ENCODE measurements around the gene PPT2.

The PPT2 gene, protein sequence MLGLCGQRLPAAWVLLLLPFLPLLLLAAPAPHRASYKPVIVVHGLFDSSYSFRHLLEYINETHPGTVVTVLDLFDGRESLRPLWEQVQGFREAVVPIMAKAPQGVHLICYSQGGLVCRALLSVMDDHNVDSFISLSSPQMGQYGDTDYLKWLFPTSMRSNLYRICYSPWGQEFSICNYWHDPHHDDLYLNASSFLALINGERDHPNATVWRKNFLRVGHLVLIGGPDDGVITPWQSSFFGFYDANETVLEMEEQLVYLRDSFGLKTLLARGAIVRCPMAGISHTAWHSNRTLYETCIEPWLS

DNA sequence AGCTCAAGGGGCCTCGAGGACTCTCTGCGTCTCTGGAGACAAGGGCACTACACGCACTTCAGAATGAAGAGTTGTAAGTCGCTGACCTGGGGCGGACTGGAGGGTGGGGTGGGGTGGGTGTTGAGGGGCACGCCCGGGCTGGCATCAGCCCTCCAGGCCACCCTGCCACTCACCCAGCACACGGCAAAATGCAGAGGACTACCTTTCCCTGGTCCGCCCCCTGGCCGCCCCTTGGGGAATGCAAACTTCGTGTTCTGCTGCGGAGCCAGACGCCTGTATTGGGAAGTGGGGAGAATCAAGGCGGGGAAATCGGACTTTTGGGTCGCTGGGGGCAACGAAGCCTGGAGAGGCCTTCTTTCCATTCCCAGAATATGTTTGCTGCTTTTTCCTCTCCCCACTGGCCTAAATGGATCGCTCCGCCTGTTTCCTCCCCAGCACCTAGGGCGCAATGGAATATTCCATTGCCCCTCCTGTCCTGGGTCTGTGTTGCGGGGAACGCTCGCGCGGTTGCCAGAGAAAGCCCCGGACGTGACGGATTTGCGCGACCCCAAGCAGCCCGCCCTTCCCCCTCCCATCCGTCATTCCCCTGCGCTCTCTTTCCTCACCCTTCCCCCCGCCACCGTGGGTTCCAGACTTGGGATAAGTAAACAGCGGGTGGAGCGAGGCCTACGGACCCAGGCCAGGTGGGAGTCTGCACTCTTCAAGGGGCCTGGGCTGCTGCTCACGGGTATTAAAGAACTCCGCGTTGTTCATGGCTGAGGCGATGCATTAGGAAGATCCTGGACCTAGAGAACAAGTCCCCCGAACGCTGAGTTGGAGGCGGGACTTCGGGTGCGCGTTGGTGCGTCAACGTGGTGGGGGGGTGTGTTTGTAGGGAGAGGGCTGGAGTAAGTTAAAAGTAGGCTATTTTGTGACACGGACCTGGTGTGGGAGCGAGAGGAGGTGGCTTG, at the start of gene PPT2:
Gene PPT2 (plus strand): TSS at position 578 of the 950 bp plus-strand sequence. CDS start 454 bp downstream, outside the sequence.
- peak; percentile 94 for DNase-seq

DNA sequence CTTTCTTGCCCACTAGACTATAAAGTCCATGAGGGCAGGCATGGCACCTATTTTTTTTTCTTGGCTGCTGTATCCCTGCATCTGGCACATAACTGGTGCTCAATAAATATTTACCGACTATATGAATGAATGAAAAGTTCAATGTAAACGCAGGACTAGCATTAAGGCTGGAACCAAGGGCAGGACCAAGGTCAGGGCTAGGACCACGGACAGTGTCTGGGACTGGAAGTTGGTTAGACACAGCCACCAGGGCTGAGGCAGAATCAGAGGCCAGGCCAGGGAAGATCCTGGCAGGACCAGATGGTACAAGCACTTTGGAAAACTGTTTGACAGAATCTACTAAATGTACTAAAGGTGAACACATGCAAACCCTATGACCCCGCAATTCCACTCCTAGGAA, 48.5 kb upstream of the PPT2 start:
- DNase-seq: no peak

DNA sequence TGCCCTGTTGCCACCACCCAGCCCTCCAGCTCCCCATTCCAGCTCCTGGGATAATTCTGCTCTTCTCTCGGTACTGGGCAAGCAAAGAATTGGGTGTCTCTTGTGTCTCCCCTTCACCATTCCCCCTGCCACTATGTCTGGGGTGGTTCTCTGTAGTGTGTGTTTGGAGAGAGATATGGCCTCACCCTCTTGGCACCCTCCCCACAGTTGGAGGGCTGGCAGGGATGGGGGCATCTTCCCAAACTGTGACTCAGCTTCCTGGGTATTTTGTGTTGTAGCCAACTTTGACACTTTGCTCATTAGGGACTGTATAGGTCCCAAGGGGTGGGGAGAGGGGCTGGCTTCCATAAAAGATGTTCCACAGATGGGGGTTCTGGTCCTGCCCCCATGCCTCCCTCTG, 46.5 kb upstream of the PPT2 start:
- no peak for DNase-seq

DNA sequence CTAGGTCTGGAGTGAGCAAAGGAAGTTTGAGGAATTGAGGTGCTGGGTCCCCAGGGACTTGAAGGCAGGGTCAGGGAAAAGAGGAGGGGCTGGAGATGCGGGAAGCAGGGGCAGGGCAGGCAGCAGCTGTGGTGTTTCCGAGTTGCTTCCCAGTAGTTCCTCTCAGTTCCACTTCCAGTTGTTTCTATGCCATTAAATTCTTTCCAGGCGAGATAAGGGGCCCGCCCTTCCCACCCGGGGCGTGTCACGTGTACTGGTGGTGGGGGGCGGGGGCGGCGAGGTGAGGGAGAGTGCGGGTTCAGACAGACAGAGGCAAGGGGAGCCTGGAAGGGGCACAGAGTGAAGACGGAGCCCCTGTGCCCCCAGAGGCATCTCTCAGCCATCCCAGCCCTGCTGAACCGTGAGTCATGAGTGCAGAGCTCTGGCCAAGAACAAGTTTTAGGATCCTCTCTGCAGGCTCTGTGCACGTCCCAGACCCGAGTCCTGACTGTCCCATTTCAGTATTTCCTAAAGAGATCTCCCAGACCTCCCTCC, 45.8 kb upstream of the PPT2 start:
- DNase-seq: no peak

DNA sequence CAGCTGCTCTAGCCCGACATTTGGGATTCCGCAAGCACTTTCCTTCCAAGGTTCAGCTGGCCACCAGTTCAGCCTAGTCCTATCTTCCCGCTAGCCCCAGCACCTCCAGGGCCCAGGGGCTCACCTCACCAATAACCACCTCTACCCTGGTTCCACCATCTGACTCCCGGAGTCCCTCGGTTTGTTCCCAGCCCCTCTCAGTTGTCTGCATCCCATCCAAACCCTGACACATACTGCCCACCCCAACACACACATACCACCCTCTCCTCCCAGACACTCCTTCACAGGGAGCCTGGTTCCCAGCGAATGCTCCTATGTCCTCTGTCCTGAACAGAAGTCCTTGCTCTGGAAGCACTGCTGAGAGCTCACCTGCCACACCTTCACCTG, 45.2 kb upstream of the PPT2 start:
- DNase-seq: no peak

DNA sequence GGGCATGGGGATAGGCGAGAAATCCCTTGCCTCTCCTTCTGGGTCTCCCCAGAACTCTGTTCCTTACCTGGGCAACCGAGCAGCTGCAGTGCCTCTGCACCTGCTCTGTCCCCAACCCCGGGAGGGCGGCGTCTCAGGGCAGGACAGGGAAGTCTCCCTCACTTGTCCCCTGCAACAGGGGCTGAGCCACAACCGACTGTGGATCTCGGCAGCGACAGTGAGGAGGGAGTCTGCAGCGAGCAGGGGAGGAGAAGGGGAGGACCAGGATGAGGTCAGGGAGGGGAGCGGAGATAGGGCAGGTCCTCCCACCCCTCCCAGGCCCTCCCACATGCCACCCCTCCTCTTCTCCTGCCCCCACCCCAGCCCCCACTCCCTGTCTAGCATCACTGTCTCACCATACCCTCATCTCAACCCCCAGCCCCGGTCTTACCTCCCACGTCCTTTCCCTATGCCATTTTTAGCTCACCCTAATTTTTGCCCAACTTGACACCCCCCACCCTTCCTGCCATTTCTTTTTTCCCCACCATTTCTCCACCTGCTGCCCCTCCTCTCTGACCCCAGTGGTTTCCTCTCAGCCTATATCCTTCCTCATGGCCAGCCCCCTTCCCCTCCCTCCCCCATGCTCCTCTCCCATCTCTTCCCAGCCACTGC, 44.7 kb upstream of the PPT2 start, which contains the start of gene TNXB:
Gene TNXB (minus strand): TSS at position 225 of the 651 bp plus-strand sequence. CDS start 11,140 bp downstream, outside the sequence.
- no peak for DNase-seq

DNA sequence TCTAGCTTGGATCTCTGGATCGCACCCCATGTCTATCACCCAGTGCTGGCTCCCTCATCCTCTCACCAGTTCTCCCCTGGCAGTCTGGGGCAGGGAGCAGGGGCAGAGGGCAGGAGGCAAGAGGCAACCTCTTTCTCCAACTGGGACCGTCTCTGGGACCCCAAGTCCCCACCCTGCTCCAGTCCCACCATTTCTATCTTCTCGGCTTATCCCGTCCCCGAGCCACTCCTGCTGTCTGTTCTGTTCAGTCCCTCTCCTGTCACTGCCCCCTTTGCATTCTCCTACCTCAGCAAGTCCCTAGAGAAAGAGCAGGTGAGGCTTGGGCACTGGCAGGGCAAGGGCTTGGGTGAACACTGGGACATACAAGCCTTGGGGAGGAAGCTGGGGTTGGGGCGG, 44.2 kb upstream of the PPT2 start:
- no peak for DNase-seq

DNA sequence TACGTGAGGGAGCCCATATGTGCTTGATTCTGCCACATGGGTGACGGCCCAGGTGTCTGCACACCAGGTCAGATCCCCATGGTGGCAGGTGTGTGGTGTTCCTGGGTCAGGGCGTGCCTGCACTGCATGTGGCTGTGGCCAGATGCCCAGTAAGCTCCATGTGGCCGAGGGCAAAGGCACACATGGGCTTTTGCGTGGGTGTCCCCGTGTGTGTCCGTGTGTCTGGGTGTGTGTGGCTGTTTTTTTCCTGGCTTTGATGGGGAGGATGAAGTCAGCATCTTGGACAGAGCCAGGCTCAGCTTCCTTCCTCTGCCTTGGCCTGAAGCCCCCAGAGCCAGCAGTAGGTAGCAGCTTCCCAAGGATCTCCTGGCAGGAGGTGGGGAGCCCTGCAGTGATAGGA, 43.3 kb upstream of the PPT2 start:
- no peak for DNase-seq

DNA sequence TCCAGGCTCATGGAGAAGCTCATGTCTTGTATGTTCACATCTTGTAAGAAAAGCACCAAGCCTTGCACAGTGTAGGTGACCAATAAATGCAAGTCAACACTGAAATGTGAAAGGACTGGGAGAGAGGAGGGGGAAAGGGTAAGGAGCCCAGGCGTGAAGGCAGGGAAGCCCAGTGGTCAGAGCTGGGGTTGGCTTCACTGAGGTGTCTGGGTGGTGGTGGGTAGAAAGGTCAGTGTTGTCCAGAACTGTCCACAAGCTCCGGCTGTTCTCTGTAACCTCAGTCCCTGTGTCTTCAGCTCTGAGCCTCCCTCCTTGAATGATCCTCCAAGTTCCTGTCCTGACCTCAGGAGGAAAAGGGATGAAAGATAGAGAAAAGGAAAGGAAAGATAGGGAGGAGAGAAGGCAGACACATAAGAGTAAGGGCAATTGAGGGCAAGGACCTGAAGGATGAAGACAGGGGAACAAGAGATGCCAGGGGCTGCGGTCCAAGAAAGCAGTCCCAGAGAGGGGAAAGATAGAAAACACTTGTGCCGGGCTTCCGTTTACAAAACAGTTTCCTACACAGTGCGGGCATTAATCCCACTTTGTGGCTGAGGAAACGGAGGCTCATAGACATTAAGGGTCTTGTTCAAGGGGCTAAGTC, 42.4 kb upstream of the PPT2 start:
- DNase-seq: no peak

DNA sequence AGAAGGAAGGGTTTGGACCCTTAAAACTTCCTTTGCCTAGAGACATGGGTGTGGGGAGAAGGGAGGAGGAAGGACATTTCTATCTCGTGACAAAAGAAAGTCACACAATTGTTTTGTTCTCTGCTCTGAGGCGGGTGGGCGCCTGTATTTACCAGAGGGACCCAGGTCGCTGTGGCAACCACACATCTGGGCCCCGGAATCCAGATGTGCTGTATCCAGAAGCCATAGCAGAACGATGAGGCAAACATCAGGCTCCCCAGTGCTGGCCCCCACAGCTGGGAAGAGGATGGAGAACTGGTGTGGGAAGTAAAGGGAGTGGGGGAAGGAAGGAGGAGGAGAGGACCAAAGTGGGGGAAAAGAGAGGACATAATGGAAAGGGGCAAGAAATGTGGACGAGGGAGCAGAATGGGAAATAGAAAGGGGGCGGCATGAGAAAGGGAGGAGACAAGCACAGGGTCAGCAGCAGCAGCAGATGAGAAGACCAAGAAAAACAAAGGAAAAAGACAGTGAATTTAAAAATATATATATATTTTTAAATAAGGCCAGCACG, 41.4 kb upstream of the PPT2 start:
- DNase-seq: no peak

DNA sequence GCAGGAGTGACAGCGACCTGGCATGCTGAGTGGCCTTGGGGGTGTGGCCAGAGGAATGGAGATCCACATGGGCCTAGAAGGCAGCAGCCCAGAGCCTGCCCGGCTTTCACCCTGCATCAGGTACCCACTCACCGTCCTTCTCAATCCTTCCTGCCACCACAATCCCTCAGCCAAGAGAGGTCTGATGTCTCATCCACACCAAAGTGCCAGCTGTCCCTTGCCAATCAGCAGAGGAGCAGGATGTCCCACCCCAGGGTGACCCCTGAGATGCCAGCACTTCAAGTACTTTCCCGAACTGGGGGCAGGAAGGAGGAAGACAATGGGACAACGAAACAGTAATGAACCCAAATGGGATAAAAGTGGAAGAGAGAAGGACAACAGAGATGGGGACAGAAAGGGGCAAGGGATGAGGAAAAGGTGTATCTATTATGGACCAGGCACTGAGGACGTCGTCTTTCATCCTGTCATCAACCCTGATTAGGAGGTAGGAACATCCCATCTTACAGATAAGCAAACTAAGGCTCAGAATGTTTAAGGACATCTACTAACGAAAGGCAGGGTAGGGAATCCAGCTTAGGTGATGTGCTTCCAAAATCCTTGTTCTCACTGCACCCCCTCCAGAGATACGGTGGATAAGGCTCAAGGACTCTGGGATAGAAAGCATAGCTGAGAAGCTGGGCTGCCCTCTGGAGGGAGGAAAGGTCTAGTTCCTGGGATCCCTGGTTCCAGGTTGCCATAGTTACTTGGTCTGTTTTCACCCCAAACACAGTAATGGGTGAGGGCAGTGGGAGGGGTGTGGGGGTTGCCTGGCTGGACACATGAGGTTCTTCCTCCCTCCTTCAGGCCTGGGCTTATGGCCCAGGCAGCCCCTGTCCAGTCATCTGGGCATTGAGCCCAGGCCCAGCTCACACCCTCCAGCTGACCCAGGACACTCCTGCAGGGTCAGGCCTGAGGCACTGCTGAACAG, 40.3 kb upstream of the PPT2 start:
- peak; percentile 81 for DNase-seq

DNA sequence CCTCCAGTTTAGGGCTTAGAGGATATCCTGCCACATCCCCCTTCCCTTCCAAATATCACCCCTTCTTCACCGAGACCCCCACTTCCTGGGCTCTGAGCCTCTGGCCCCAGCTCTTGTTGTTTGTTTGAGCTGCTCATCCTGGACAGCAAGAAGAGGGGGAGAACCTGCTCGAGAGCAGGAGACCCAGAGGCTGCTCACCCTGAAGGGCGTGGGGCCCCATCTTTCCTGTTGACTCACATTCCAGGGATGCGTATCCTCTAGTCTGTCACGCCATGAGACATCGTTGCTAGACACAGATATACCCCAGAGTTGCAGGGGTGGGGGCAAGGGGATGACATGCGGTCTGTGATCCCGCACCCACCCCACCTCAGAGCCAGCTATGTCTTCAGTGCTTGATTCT, 39.1 kb upstream of the PPT2 start:
- DNase-seq: peak; percentile 69

DNA sequence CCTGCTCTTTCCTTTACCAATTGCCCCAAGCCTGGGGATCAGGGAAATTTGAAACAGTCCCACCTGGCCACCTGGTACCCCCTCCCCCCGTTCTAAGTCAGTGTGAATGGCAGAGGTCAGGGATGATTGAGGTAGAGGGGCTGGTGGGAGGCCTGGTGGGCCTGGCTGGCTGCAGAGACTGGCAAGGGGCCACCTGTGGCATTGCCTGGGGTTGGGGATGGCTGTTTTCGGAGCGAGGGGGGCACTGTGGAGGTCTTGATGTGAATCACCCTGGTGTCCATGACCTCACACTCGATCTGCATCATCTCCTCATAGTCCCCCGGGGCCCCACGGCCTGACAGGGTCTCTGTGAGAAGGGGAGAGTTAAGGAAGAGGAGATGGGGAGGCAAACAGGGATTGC, 38.3 kb upstream of the PPT2 start:
- DNase-seq: no peak

DNA sequence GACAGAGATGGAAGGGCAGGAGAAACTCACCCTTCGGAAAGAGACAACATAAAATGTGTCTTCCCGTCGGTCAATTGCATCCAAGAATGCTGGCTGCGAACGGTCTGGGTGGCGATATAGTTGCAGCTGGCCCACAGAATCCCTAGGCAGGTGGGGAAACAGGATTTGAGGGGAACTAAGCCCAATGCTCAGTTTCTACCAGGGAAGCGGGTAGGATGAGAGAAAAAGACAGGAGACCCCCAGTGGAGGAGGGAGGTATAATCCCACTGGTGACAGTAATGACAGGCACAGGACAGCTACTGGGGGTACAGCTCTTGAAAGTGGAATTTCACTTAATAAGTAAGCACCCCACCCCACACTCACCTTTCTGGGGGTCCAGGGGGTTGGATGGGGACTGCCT, 37.3 kb upstream of the PPT2 start:
- no peak for DNase-seq

DNA sequence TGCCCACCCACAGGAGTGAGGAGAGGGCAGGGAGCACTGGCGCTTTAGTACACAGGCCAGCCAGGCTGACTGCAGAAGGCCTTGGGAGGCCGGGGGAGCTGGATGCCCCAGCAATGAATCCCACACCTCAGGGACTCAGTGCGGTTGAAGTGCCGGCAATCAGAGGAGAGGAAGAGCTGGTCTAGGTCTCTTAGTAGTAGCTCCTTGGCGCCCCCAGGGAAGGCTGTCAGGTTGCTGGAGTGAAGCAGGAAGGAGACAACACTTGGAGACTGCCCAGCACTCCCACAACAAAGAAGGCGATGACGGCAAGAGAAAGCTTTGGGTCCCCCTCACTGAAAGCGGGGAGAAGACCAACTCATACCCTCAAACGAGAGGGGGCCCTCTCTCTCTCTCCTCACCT, 36.5 kb upstream of the PPT2 start:
- DNase-seq: no peak

DNA sequence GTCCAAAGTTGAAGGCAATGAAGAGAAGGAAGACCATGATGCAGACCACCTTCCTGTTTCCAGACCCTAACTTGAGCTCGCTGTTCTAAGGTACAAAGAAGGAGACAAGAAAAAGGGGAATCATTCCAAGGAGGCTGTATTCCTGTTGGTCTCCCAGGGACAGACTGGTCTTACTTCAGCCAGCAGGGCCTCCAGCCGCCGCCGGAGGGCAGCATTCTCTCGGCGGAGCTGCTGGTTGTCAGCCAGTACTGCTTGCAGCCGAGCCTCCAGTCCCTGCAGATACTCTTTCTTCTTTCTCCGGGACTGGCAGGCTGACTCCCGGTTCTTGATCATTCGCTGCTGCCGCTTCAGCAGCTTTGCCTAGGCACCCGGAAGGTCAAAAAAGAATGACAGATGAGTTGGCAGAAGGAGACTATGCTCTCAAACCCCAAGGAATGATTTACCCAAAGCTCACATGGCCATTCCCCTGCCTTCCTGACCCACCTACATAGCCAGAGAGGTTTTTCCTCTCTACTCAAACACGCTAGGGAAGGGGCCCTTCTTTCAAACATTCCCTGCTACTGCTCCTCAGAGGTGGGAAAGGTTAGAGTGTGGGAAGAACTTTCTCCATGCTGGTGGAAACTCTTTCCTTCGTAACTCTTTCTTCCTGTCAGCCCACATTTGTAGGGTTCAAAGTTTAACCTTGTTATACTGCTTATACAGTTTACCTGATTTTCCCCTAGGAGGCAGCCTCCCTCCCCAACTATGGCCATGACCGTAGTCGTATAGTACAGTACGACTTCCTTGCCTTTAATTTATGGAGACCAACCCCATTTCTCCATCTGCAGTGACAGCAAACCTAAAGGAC, 34.9 kb upstream of the PPT2 start:
- peak; percentile 79 for DNase-seq

DNA sequence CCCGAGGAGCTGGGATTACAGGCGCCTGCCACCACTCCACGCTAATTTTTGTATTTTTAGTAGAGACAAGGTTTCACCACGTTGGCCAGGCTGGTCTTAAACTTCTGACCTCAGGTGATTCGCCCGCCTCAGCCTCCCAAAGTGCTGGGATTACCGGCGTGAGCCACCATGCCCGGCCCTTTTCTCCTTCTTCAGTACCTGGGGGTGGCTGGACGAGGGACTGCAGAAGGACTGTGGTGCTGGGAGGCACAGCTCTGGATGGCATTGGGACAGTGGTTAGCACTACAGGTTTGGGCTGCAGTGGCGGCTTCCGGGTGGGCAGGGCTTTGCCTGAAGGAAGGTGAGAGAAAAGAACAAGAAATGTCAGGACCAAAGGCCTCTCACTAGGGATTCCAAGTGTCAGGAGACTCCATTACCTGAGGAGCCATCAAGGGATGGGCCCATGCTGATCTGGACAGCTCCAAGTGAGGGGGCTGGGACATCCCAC, 33.3 kb upstream of the PPT2 start:
- DNase-seq: no peak

DNA sequence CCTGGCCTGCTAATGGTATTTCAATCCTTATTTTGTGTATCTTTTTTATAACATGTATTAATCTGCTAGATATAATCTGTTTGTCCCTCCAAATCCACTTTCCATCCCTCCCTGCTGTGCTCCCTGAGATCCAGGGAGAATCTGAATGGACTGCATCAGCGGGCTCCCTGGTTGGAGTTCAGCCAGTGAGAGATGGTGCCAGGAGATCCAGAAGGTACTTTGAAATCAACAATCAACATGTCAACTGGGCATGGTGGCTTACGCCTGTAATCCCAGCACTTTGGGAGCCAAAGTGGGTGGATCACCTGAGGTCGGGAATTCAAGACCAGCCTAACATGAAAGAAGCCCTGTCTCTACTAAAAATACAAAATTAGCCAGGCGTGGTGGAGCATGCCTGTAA, 30.3 kb upstream of the PPT2 start:
- no peak for DNase-seq

DNA sequence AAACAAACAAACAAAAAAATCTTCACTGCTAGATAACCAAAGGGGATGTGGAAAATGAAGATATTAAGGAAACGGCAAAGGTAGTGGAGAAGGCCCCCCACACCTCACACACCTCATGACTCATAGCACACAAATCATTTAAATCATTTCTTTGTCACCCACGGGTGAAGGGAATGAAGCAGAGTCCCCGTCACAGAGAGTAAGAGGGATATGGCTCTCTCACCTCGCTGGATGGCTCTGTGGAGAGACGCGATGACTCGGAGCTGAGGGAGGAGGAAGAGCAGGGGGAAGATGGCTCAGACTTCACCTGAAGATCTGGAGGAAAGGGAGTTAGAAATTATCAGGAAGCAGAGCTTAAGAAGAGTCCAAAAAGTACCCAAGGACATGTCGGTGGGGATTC, 27.1 kb upstream of the PPT2 start:
- no peak for DNase-seq

DNA sequence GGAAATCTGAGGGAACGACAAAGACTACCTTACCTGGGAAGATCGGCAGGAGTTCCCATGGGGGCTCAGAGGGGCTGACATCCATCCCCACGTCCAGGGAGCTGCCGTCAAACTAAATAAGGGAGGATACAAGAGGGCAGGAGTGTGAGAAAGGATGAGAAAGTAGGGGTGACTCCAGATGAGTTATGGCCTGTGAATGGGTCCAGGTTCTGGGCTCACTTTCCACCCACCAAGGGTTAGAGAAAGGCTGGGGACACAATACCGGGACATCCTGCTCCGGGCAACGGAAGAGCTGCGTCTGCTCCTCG, 26.6 kb upstream of the PPT2 start:
- no peak for DNase-seq

Measured in fibroblast of upper back skin (primary cell).